Hematopoietic multipotent progenitor cell treated with erythropoietin and hydrocortisone succinate and interleukin-3 and kit ligand, for 8 days (in vitro differentiated cells): Measurements from ENCODE around the gene GRIP2.
"Not testable (repeated sequence)": the region's sequence is repeated elsewhere in the genome, so short reads cannot be mapped to it uniquely, and the experiment has no call there.

ENCODE experiments used
- DNase-seq: peaks from one replicate; pipeline ENCODE4 v3.0.0-alpha.2; 2015

The GRIP2 gene

GRCh38 chr3:14519406-14519805 lies 20.7 kb downstream of the GRIP2 start:
- no peak for DNase-seq

GRCh38 chr3:14518893-14519292 lies 21.2 kb downstream of the GRIP2 start:
- no peak for DNase-seq

- no peak for DNase-seq
Observed at GRCh38 chr3:14518432-14518802, 21.7 kb downstream of the GRIP2 start.

GRCh38 chr3:14517601-14518431 lies 22.3 kb downstream of the GRIP2 start:
- DNase-seq, result no peak

- no peak for DNase-seq
Observed at GRCh38 chr3:14516738-14517345, 23.3 kb downstream of the GRIP2 start.

GRCh38 chr3:14515526-14515925 lies 24.6 kb downstream of the GRIP2 start:
- not testable (repeated sequence) for DNase-seq

GRCh38 chr3:14514323-14514720 lies 25.8 kb downstream of the GRIP2 start:
- DNase-seq, result no peak

- no peak for DNase-seq
Observed at GRCh38 chr3:14513566-14514322, 26.4 kb downstream of the GRIP2 start.

- DNase-seq, result no peak
Observed at GRCh38 chr3:14512942-14513327, 27.2 kb downstream of the GRIP2 start.

- DNase-seq, result no peak
Observed at GRCh38 chr3:14512281-14512941, 27.7 kb downstream of the GRIP2 start.

- no peak for DNase-seq
Observed at GRCh38 chr3:14511623-14512280, 28.4 kb downstream of the GRIP2 start.

GRCh38 chr3:14510838-14511622 lies 29.1 kb downstream of the GRIP2 start:
- no peak for DNase-seq

GRCh38 chr3:14509796-14510100 lies 30.4 kb downstream of the GRIP2 start:
- DNase-seq, result no peak

GRCh38 chr3:14508966-14509795 lies 31.0 kb downstream of the GRIP2 start:
- DNase-seq, result peak; percentile 55

- no peak for DNase-seq
Observed at GRCh38 chr3:14508505-14508819, 31.7 kb downstream of the GRIP2 start.

GRCh38 chr3:14507757-14508504 lies 32.2 kb downstream of the GRIP2 start:
- DNase-seq, result no peak

- no peak for DNase-seq
Observed at GRCh38 chr3:14507305-14507741, 32.8 kb downstream of the GRIP2 start.

- DNase-seq, result no peak
Observed at GRCh38 chr3:14506626-14507304, 33.4 kb downstream of the GRIP2 start.

GRCh38 chr3:14505803-14506500 lies 34.2 kb downstream of the GRIP2 start:
- no peak for DNase-seq
